GM12891 (cell line): ENCODE data around the gene DQX1.

Experiments
- POLR2AphosphoS5 ChIP-seq: IDR thresholded peaks from 2 replicates; pipeline ENCODE4 v1.6.1; 2011; ENCODE audit warnings: low read depth, low read length, control low read depth
- POU2F2 ChIP-seq: IDR thresholded peaks from 2 replicates; pipeline ENCODE4 v1.6.1; 2011; ENCODE audit warnings: low read depth, mild to moderate bottlenecking, control low read depth, low read length, moderate library complexity

DNA sequence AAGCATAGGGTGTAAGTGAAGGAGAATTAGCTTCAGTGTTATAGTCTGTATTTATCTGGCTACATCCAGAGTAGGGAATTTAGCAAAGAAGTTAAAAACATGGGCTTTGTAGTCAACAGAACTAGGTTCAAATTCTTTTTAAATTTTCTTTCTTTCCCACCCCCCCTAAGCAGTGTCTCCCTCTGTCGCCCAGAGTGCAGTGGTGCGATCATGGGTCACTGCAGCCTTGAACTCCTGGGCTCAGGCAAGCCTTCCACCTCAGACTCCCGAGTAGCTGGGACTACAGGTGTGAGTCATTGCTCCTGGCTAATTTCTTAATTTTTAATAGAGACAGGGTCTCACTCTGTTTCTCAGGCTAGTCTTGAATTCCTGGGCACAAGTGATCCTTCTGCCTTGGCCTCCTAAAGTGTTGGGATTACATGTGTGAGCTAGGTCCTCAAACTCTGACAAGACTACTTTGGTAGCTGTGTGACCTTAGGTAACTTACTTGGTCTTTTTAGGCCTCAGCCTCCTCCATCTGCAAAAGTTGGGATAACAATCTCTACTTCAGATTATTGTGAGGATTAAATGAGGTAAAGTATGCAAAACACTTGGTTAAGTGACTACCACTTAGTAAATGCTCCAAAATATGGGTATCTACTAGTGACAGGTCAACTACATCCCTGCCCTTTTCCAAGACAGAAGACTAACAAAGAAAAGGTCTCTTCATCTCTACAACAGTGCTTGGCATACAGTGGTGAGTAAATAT lies 46.3 kb upstream of the DQX1 start:
- TF ChIP-seq POLR2AphosphoS5 (no peak), POU2F2 (no peak)
